Common myeloid progenitor, CD34-positive (primary cell): ENCODE results near the gene RRP12.
A peak's percentile ranks its signal among the peaks of the same experiment; 100 is the strongest.

Source experiments
- CTCF ChIA-PET: fragments of 350-600 bp; sonication (Branson Sonifier 250); formaldehyde crosslinking; loops from one replicate; lab custom pipeline; 2021; ENCODE audit warnings: antibody characterized with exemption; lab: Charles Lee
- POLR2A ChIA-PET: fragments of 350-600 bp; sonication (Branson Sonifier 250); formaldehyde crosslinking; loops from one replicate; lab custom pipeline; 2021; ENCODE audit warnings: antibody characterized with exemption; lab: Charles Lee
- DNase-seq, 3 donors: peaks; one replicate each; pipeline versions ENCODE4 v3.0.0 to v3.0.0-alpha.2; 2013
- H3K27ac ChIP-seq, 2 experiments: 1 replicate in 1 of 2; 2 replicates in 1 of 2; pipeline ENCODE4 v1.7.0; 2013; ENCODE audit warnings: inconsistent platforms in 2 of 2, low read length in 2 of 2, mild to moderate bottlenecking in 2 of 2, low read depth in 1 of 2, moderate library complexity in 1 of 2; ENCODE audit not compliant: severe bottlenecking in 2 of 2, insufficient read depth in 1 of 2, poor library complexity in 1 of 2
- H3K27me3 ChIP-seq, 5 experiments: replicated peaks in 2 of 5; 1 replicate in 3 of 5; 2 replicates in 2 of 5; pipeline versions ENCODE4 v1.6.1 to v1.7.0; 2013; ENCODE audit warnings: low read length in 4 of 5, mild to moderate bottlenecking in 2 of 5, moderate library complexity in 2 of 5, inconsistent platforms in 1 of 5; ENCODE audit not compliant: insufficient read depth in 5 of 5, control insufficient read depth in 4 of 5
- H3K36me3 ChIP-seq, 4 experiments: 1 replicate in 2 of 4; 2 replicates in 2 of 4; pipeline versions ENCODE4 v1.6.1 to v1.7.0; 2013; ENCODE audit warnings: low read length in 3 of 4, control low read depth in 1 of 4, mild to moderate bottlenecking in 1 of 4; ENCODE audit not compliant: control insufficient read depth in 4 of 4, insufficient read depth in 4 of 4
- H3K4me1 ChIP-seq, 4 experiments: 1 replicate in 3 of 4; 2 replicates in 1 of 4; pipeline versions ENCODE4 v1.6.1 to v1.7.1; 2013; ENCODE audit warnings: low read length in 3 of 4, mild to moderate bottlenecking in 3 of 4, control low read depth in 1 of 4, inconsistent platforms in 1 of 4, moderate library complexity in 1 of 4; ENCODE audit not compliant: control insufficient read depth in 4 of 4, insufficient read depth in 4 of 4; ENCODE audit errors: control extremely low read depth in 1 of 4
- H3K4me3 ChIP-seq, 7 experiments: 1 replicate in 4 of 7; 2 replicates in 3 of 7; pipeline versions ENCODE4 v1.5.1 to v1.7.0; 2013; ENCODE audit warnings: mild to moderate bottlenecking in 7 of 7, low read length in 6 of 7, moderate library complexity in 6 of 7, inconsistent platforms in 2 of 7, low read depth in 2 of 7, control low read depth in 1 of 7; ENCODE audit not compliant: insufficient read depth in 4 of 7, control insufficient read depth in 1 of 7; ENCODE audit errors: extremely low read depth in 1 of 7
- H3K9me3 ChIP-seq, 5 experiments: 1 replicate in 4 of 5; 2 replicates in 1 of 5; pipeline versions ENCODE4 v1.6.1 to v1.7.1; 2013; ENCODE audit warnings: low read length in 4 of 5, mild to moderate bottlenecking in 2 of 5, inconsistent platforms in 1 of 5, low read depth in 1 of 5, moderate library complexity in 1 of 5; ENCODE audit not compliant: control insufficient read depth in 4 of 5, insufficient read depth in 2 of 5; ENCODE audit errors: control extremely low read depth in 1 of 5
- WGBS: methylation state at CpG from one replicate; pipeline ENCODE4 v1.1.5; 2013; ENCODE audit not compliant: insufficient coverage; 5-methylcytosine and 5-hydroxymethylcytosine counted together

Gene RRP12

DNA sequence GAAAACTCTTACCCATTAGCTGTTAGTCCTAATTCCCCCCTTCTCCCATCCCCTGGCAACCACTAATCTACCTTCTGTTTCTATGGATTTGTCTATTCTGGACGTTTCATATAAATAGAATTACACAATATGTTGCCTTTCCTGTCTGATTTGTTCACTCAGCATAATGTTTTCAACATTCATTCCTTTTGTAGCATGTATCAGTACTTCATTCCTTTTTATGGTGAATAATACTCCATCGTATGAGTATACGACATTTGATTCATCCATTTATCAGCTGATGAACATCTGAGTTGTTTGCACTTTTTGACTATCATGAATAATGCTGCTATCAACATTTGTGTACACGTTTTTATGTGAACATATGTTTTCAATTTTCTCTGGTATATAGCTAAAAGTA is 86.5 kb downstream of the RRP12 start:
- ChIA-PET POLR2A (no interaction called here), CTCF (interaction anchor here (1.0 to 1.4 kb wide), 2 partner anchors 9 to 13 kb away, joined by 4 to 5 read pairs; no protein-coding TSS in a partner anchor)
- no peak for DNase-seq
- no peak overlapping the region for H3K4me3 ChIP-seq
- peaks cover 0 to 8% (median 6%) of the 10 kb centered on the region in 4 experiments for H3K4me1 ChIP-seq
- no peaks in the 10 kb centered on the region for H3K9me3 ChIP-seq
- no peak overlapping the region for H3K27ac ChIP-seq
- 93% methylated on average over 3 of the region's 4 CpGs for WGBS
- no peaks in the 10 kb centered on the region for H3K36me3 ChIP-seq
- no peaks in the 10 kb centered on the region for H3K27me3 ChIP-seq

DNA sequence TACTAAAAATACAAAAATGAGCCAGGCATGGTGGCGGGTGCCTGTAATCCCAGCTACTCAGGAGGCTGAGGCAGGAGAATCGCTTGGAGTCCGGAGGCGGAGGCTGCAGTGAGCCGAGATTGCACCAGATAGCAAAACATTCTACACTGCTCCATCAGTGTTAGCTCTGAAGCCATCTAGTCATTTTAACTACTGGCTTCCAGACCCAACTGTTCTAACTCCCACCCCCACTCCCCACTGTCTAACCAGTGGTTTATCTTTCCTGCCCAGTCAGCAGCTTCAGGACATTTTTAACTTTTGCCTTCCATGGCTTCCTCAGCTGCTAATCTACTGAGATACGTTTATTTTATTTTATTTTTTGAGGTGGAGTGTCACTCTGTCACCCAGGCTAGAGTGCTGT is 88.2 kb downstream of the RRP12 start:
- ChIA-PET CTCF (interaction anchor here (1.1 to 1.4 kb wide), 3 partner anchors 8 to 21 kb away, joined by 3 read pairs; no protein-coding TSS in a partner anchor), POLR2A (no interaction called here)
- peaks cover 0 to 3% (median under 1%) of the 10 kb centered on the region in 4 experiments for H3K4me1 ChIP-seq
- no peaks in the 10 kb centered on the region for H3K9me3 ChIP-seq
- H3K36me3 ChIP-seq, result no peaks in the 10 kb centered on the region
- DNase-seq, result peak; percentile 26 to 73 (median 62)
- no peak overlapping the region for H3K27ac ChIP-seq
- H3K4me3 ChIP-seq, result no peak overlapping the region
- 80% methylated on average over 1 of the region's 6 CpGs for WGBS
- H3K27me3 ChIP-seq, result no peaks in the 10 kb centered on the region

DNA sequence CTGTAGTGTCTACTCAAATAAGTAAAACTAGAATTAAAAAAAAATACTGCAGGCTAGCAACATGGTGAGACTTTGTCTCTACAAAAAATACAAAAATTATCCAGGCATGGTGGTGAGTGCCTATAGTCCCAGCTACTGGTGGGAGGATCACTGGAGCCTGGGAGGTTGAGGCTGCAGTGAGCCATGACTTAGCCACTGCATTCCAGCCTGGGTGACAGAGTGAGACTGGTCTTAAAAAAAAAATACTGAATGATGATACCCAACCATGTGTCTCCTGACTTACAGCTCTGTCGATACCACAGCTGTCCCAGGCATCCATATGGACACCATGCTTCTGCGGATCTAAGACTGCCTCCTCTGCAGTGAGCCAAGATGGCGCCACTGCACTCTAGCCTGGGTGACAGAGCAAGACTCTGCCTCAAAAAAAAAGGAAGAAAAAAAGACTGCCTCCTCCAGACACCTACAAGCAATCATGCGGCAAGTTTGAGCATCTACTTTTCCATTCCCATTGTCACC is 90.0 kb downstream of the RRP12 start:
- H3K4me1 ChIP-seq, result no peaks in the 10 kb centered on the region
- DNase-seq, result no peak
- ChIA-PET CTCF (interaction anchor here (1.0 to 1.4 kb wide), 3 partner anchors 9 to 32 kb away, joined by 3 read pairs; no protein-coding TSS in a partner anchor), POLR2A (interaction anchor here (0.9 kb wide), 1 partner anchor 9 kb away, joined by 4 read pairs; no protein-coding TSS in a partner anchor)
- no peak overlapping the region for H3K4me3 ChIP-seq
- H3K27me3 ChIP-seq, result no peaks in the 10 kb centered on the region
- 95% methylated on average over 4 of the region's 4 CpGs for WGBS
- no peaks in the 10 kb centered on the region for H3K9me3 ChIP-seq
- H3K36me3 ChIP-seq, result no peaks in the 10 kb centered on the region
- H3K27ac ChIP-seq, result no peak overlapping the region

GRCh38 chr10:97307866-97308780 is 93.0 kb downstream of the RRP12 start:
- H3K27ac ChIP-seq, result no peak overlapping the region
- 85% methylated on average over 9 of the region's 10 CpGs for WGBS
- no peak overlapping the region for H3K4me3 ChIP-seq
- H3K4me1 ChIP-seq, result no peaks in the 10 kb centered on the region
- no peaks in the 10 kb centered on the region for H3K27me3 ChIP-seq
- no peaks in the 10 kb centered on the region for H3K9me3 ChIP-seq
- CTCF ChIA-PET, result interaction anchor here (1.0 to 1.6 kb wide), 2 partner anchors 11 to 20 kb away, joined by 3 to 4 read pairs; partner anchors contain the start of gene FRAT1
- H3K36me3 ChIP-seq, result no peaks in the 10 kb centered on the region
- POLR2A ChIA-PET, result interaction anchor here (0.7 to 0.8 kb wide), 2 partner anchors 12 to 409 kb away, joined by 3 to 4 read pairs; no protein-coding TSS in a partner anchor
- no peak for DNase-seq

- Histone ChIP-seq H3K4me3 (no peak overlapping the region), H3K9me3 (no peaks in the 10 kb centered on the region), H3K27ac (no peak overlapping the region), H3K36me3 (no peaks in the 10 kb centered on the region), H3K27me3 (no peaks in the 10 kb centered on the region), H3K4me1 (no peaks in the 10 kb centered on the region)
- WGBS, result 100% methylated on average over 1 of the region's 1 CpG
- DNase-seq, result no peak
- POLR2A ChIA-PET, result no interaction called here
- CTCF ChIA-PET, result interaction anchor here (1.0 to 1.6 kb wide), 2 partner anchors 12 to 21 kb away, joined by 3 to 4 read pairs; partner anchors contain the start of gene FRAT1
These were observed 93.7 kb downstream of the RRP12 start for GRCh38 chr10:97307441-97307840.
